Hypothalamus (tissue), 51 donors: ENCODE results near the gene TMC3.
A peak's percentile ranks its signal among the peaks of the same experiment; 100 is the strongest.

Experiments used
- DNase-seq, 51 donors: peaks; one replicate each; lab custom pipeline; 2025; lab: John Stamatoyannopoulos, UW

The TMC3 gene

DNA sequence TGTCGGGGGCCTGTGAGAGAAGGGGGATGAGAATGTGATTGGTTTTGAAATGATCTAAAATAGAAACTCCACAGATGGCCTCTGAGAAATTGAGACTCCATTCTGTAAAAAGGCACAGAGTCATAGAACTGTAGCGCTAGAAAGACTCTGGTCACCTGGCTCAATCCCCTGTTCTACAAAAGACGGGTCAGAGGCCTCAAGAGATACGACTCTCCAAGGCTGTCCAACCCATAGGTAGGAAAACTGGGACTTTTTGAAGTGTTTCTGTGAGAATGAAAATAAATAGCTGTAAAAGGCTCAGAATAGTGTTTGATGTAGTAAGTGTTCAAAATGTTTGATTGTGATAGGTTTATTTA is 11.7 kb upstream of the TMC3 start:
- no peak for DNase-seq

DNA sequence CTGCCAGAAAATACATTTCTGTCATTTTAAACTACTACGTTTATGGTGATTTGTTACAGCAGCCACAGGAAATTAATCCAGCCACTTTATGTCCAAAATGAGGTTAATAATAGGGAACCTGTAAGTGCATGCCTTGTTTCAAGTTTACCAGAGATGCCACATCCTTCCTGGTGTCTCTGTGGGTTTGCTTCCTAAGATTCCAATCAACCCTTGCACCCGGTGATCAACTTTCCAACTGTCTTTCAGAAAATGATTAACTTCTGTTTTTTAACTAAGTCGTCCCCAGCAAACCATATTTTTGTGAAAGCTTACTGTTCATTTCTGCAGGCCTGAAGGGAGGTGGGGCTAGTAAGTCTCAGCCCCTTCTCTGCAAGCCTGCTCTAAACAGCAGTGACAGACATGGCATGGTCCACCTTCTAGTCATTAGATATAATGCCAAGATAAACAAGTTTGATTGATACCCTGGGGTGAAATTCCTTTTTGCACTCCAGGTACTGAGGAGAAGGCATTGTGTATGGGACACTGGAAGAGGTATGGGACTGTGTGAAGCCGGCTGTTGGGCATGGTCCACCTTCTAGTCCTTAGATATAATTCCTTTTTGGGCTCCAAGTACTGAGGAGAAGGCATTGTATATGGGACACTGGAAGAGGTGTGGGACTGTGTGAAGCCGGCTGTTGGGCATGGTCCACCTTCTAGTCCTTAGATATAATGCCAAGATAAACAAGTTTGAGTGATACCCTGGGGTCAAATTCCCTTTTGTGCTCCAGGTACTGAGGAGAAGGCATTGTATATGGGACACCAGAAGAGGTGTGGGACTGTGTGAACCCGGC is 11.1 kb upstream of the TMC3 start:
- DNase-seq: no peak

DNA sequence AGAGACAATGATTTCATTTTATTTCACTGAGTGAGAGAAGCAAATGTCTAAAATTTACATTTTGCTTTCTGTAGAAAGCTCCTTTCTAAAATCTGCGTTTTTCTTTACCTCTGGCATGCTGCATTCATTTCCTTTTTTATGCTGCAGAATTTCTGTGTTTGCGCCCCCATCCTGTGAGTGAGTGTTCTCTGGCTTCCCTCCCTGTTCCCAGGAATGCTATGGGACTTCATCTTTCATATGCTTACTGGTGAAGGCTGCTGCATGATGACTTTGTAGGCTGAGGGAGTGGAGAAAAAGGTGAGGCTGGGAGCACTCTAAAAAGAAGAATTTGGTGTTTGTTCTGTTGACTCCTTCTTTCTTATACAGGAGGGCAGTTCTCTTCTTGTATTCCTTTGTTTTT is 7.7 kb upstream of the TMC3 start:
- peak in 1 of 51 donors; percentile 2 for DNase-seq

DNA sequence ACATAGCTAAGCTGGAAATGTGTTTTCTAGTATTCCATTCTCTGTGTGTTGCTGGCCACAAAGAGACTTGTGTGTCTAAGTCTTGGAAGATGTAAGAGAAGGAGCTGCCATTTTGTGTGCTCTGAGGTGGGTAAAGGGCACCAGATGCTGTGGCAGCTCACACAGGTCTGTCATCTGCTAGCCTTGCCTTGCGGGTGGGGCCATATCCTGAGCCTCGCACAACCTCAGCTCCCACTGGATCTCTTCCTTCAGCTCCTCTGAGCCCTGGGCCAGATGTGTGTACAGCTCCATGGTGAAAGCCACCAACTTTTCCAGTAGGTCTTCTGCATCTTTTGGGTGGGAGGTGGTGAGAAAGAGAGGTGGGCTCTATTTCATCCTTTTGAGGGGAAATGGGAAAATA is 6.7 kb upstream of the TMC3 start:
- no peak for DNase-seq

DNA sequence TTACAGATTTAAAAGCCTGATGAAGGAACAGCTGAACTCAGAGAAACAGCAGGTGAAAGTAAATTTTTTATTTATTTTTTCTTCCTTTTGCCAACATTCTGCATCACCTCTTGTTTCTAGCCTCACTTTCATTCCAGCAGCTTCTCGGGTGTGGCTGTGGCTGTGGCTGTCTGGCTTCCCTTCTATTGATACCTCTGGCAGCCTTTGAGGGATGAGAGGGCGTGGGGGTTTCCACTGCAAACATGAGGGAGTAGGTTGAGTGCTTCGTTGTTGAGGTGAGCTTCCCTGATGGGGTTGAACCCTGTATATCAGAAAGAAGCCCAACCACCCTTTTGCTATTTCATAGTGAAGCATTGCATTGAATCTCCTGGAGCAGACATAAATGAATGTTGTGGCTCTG is 6.2 kb upstream of the TMC3 start:
- no peak for DNase-seq

DNA sequence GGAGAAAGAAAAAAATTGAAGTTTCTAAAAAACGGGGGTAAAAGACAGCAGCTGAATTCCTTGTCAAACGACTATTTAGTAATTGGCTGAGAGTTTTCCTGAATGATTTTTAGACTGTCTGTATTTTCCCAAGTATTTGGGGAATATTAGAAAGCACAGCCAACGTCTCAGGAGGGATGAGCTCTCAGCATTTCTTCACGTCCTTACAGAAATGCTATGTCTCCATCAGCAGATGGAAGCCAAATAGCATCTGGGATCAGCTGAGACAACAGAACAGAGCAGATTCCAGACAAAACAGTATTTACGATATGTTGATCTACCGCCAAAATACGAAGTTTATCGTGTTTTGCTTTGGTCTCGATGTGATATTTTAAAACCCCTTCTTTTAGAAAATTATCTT is 5.3 kb upstream of the TMC3 start:
- DNase-seq: no peak

DNA sequence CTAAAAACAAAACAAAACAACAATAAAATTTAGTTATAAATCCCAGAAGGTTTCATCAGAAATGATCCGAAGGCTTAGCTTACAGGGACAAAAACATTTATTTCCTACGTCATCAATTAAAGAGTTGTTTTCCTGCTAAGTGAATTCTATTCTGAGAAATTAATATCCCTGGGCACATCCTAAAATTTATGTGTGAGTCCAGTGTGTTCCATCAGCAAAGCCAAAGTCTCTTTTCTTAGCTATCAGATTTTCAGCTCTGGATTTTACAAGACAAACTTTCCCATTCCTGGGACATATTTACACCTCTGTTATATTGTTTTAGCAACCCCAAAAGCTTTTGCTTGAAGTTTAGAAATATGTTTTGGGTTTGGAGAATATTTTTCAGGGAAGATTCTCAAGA is 4.4 kb upstream of the TMC3 start:
- DNase-seq: no peak

DNA sequence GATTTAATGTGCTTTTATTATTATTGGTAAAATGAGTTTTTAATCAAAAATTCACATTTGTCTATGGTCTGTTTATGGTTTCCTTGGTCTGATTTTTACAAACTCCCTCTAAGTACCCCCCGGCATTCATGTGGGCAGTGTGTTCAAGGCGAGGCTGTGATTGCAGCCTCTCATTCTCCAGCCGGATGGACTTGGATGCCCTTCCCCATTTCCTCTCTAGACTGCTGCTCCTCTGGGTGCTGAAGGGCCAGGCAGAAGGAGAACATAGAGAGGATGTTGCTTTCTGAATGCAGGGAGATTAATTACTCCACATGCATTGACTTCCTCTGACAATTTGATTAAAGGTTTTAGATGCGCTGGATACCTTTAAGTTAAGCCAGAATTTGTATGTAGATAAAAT is 3.9 kb upstream of the TMC3 start:
- DNase-seq: no peak

DNA sequence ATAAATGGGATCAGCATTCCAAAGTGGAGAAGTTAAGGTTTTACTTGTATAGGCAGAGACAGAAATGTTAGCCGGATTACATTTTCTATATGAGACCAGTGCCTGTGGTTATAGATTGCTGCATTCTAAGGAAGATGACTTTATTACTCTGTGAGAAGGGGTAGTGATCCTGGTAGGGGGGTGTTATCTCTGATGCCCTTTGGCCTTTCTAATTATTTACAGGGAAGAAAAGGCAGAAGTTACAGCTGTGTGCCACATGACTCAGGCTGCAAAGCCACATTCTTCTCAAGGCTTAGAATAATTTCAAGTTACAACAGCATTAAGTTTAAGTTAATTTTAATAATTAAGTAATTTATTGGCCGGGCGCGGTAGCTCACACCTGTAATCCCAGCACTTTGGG is 2.2 kb upstream of the TMC3 start:
- DNase-seq: no peak

DNA sequence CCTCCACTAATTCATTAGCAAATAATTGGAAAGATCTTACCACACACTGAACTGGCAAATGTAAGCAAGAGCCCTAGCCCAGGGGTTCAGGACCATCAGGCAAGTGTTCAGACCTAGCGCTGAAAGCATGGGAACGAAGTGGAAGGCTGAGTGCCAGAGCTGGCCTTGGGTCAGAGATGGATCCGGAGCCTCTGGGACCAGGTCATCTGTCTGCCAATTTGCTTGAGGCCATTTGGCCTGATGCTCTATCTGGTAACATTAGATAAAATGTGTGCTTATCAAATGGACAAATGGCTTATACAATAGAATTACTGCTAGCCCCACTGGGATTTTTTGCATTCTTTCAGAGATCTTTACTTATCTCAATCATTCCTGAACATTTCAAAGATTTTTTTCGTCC is 1.4 kb upstream of the TMC3 start:
- no peak for DNase-seq

DNA sequence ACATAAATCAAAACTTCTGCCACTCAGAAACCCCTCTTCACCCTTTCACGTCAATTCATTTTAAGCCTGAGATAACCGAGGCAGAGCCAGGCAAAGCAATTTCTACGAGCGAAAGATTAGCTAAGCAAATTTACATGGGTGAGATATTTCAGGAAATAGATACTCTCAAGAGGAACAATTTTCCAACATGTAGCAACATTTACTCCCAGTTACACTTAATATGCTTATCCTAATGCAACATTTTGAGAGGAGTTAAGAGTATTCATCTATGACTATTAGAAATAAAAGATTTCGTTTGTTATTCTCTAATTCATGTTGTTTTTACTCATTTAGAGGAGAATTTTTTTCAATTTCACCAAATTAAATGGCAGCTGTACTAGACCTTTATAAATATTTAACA is 837 bp downstream of the TMC3 start:
- DNase-seq: no peak

DNA sequence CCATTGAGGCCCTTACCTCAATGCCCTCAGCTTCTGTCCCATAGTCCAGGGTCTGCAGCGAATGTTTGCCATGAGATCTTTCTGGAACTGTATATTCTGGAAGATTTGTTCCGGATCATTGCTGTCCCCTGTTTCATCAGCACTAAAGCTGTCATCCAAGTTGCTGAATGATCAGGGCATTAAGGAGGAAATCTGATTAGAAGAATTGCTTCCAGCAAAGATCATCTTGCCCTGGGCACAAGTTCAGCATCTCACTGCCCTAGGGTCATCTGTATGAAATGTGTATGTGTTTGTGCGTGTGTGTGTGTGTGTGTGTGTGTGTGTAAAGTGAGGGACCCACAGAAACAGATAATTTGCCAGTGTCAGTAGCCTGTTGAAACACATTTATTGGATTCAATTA is 1.4 kb downstream of the TMC3 start:
- DNase-seq: no peak

DNA sequence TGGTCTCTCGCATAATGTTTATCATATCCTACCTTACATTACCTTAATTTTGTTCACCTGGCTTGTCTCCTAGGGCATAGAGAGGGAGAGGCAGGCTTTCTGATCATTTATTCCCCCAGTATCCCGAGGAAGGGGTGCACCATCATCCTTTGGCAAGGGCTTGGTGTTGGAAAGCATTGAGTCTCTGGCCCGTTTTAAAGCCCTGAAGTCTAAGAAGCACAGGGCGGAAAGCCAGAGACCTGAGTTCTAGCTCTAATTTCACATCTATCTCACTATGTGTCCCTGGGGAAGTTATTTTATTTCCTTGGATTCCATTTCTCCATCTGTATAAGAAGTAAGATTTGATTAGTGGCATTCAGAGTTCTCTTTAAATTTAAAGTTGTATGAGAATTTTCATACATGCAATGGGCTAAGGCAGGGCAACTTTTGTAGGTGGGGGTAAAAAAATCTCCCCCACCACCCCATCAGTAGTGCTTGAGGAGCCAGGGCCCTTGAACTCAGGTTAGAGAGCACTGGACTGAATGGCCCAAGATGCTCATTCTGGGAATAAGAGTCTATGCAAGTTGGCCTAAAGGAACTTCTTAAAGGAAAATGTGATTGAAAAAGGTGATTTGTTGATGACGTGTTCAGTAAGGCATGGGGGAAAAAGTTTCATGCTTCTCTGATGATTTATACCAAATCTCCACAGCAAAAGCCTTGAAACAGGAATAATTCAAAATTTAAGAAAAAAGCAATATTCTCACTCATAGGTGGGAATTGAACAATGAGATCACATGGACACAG is 10.1 kb downstream of the TMC3 start:
- no peak for DNase-seq

DNA sequence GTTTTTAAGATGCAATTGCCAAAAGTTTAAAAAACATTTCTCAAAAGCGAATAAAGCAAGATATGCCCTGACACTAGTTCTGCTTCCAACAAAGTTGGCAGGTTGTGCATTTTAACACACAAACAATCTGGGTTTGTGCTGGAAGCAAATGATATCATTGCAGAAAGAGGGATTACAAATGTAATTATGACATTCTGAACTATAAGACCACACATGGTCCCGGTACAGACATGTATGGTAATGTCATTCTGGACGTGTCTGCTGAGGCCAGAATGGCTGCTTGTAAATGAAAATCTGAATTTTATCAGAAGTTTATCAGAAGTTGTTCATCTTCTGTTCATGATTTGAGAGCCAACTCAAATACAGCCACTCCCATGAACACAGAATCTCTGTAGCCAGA is 10.7 kb downstream of the TMC3 start:
- DNase-seq: no peak

DNA sequence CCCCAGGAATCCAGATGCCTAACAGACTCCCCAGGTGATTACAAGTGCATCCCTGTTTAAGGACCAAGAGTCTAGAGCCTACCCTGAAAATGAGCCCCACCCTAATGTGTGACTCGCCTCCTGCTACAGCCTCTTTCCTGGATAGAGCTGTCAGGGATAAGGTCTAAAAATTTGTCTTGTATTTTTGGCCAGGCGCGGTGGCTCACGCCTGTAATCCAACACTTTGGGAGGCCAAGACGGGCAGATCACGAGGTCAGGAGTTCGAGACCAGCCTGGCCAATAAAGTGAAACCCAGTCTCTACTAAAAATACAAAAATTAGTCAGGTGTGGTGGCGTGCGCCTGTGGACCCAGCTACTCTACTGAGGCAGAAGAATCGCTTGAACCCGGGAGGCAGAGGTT is 11.2 kb downstream of the TMC3 start:
- no peak for DNase-seq

DNA sequence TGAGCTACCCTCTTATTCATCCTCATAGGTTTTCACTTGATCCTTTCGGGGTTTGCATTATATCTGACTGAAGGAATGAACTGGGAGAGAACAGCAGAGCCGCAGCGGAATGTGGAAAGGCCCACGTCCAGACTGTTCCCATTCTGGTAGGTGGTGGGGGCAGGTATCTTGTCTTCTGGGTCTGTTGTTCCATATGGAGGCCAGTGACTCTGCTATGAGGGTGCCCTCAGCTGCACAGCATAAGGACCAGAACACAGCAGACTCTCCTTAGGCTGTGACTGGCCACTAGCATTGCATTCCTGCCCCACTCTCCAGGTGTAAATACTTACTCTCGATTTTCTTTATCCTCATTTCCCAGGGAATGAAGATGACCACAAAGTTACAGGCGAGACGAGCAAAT is 12.1 kb downstream of the TMC3 start:
- DNase-seq: no peak

DNA sequence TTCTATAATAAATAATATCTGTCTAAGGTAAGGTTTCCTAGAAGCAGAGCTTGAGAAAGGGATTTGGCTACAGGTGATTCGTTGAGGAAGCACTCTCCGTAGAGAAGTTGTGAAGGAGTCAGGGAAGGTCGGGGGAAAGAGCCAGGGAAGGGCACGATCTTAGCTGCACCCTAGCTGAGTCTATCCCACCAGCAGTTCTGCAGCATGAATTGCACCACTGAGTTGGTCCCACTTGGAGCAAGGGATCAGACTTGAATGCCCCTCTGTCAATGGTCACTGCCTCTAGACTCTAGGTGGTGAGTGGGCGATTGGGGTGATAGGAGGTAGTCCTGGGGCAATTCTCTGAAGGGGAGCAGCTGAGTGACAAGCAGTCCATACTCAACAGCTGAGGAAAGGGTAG is 13.5 kb downstream of the TMC3 start:
- DNase-seq: no peak

DNA sequence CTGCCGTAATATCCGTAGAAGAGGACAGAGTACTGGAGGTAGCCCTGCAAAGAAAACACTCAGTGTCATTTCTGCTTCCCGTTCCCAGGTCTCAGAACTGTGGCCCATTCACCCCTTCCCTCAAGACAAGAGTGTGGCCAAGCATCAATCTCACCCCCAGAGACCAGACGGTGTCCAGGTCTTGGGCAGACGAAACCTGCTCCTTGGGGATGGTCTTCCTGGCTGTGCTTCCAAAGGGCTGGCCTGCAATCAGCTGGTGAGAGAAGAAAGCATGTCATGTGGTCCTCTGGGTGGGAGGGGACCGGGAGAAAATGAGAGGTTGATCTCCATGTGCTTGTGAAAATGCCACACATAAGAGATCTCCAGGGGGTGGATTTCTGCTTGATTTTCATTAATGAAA is 15.8 kb downstream of the TMC3 start:
- no peak for DNase-seq

DNA sequence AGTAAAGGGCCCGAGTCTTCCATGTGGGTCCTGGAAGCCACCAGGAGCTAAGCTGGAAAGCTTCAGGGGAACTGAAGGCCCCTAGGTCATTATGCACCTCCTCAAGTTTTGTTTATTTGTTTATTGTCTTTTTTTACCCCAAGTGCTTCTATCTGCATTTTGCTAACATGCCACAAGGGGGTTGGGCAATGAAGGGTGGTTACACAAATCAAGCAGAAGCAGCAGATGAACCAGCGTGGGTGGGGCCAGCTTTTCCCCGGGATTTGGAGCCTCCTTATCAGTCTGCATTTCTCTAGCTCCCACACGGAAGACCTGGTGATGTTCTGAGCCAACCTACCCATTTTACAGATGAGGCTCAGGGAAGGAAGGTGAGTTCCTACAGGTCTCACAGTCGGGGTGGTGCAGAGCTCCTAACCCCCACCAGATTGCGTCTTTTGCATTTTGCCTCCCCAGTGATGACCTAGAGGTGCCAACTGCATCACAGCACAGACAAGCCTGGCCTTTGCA is 16.8 kb downstream of the TMC3 start:
- no peak for DNase-seq

DNA sequence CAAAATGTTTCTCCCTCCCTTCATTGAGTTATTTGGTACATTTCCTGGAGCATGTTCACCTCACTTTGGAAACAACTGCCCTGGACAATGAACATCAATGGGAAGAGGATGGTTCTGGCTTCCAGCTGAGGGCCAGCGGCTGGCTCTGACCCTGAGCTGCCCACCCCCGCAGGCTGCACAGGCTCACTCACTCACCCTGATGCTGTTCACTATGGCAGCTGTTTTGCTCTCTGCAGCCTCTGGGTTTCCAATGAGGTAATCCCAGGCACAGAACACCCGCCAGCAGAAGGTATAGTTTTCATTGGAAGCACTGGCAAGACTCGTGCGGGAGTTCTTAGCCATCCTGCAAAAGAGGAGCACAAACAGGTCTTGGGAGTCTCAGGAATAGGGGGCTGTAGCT is 17.8 kb downstream of the TMC3 start:
- DNase-seq: no peak

DNA sequence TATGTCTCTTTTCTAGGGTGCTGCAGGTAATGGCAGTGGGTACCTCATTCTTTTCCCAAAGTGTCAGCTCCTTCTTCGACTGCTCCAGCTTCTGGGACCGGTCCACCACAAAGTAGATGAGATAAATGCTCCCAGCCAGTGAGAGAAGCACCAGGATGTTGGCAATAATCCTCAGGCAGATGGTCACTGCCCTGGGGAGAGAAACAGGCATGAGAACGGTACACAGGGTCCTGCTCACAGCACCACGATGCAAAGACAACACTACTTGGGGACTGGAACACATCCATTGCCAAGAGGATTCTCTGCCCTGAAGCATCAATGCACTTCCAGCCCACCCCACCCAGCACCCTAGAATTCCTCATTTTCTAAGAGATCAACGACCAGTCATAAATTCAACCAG is 22.4 kb downstream of the TMC3 start:
- DNase-seq: no peak

DNA sequence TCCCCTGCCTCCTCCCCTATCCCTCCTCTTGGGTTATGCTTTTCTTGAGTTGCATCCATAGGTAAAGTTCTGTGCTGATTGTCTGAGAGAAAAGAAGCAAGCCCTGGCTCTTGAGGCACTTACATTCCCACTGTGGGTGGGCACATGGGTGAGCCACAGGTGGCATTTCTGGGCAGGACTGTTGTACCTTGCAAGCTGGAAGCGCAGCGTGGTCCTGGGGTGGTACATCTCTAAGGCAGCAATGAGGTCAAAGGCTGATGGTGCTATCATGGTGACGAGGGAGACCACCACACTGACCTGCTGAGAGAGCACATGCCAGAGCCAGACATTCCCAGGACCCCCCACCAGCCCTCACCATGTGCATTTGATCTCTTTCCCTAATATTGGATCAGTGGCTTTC is 24.7 kb downstream of the TMC3 start:
- no peak for DNase-seq
